ENCODE data around the gene SAP25.
A peak's percentile ranks its signal among the peaks of the same experiment; 100 is the strongest.

The SAP25 gene

GRCh38 chr7:100573691-100574361, at the start of gene SAP25:
Gene SAP25 (minus strand): TSS chr7:100573900. CDS start chr7:100573742, 158 bp downstream.
- DNase-seq (ENCODE audit: low read depth in 2 of 2): no peak

- DNase-seq (ENCODE audit: low read depth in 2 of 2): no peak
Observed at GRCh38 chr7:100621554-100621953, 47.9 kb upstream of the SAP25 start.

GRCh38 chr7:100620804-100621203, 47.1 kb upstream of the SAP25 start:
- DNase-seq (ENCODE audit: low read depth in 2 of 2): no peak

- no peak for DNase-seq (ENCODE audit: low read depth in 2 of 2)
Observed at GRCh38 chr7:100620239-100620638, 46.5 kb upstream of the SAP25 start.

- no peak for DNase-seq (ENCODE audit: low read depth in 2 of 2)
Observed at GRCh38 chr7:100614308-100614861, 40.7 kb upstream of the SAP25 start.

- DNase-seq (ENCODE audit: low read depth in 2 of 2): no peak
Observed at GRCh38 chr7:100613412-100614175, 39.9 kb upstream of the SAP25 start.

GRCh38 chr7:100612730-100613390, 39.2 kb upstream of the SAP25 start:
- DNase-seq (ENCODE audit: low read depth in 2 of 2): no peak

DNA sequence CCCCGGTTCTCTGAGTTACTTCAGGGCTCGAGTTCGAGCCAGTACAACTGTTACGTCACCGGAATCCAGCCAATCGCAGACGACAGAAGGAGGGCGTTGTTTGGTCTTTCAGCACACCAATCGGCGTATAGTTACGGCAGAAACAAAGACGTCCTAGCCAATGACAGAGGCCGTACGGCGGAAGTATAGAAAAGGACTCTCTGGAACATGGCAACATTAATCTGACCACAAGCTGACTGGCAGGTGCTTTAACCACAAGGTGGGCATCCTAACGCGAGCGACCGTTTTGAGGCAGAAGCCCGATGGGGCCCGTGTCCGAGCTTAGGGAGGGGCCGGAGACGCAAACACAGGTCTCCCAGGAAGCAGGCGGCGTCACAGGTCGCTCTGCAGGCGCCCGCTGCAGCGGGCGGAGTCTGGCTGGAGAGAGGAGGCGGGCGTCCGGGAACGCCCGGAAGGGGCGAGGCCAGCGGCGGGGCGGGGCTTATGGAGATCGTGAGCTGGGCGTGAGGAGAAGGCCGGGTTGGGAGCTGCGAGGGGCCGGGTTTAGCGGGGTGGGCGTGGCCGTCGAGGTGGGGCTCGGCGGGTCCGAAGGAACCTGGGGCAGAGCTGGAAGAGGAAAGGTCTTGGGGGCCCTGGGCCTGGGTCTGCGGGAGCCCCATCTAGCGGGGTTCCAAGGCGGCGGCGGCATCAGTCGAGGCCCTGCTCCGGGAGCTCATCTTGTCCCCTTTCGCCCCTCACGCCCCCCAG, 38.5 kb upstream of the SAP25 start, which contains the start of gene MOSPD3:
Gene MOSPD3 (plus strand): TSS at position 558 of the 747 bp plus-strand sequence. CDS start 252 bp downstream, outside the sequence.
- DNase-seq (ENCODE audit: low read depth in 2 of 2): peak; percentile 90 to 97

DNA sequence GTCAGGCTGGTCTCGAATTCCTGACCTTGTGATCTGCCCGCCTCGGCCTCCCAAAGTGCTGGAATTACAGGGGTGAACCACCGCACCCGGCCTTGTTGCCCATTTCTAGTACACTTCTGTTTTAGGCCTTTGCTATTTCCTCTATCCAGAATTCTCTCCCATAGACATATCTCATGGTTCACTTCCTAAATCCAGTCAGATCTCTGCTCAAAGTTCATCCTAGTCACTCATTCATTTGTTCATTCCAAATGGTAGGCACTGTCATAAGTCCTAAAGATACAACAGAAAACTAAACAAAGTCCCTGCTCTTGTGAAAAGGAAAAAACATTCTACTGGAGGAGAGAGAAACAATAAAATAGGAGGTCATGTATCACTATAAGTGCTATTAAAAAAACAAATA, 36.3 kb upstream of the SAP25 start:
- DNase-seq (ENCODE audit: low read depth in 2 of 2): no peak

DNA sequence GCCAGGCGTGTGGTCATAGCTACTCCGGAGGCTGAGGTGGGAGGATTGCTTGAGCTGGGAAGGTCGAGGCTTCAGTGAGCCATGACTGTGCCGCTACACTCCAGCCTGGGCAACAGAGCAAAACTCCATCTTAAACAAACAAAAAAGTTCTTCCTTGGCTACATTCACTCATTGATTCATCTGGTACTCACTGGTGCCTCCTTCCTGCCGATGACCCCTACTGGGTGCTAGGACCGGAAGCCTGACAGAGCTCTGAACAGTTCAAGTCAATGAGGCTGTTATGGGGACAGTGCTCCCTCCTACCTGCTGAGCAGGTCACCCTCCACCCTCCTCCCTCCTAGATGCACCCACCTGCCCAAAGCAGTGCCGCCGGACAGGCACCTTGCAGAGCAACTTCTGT, 33.4 kb upstream of the SAP25 start:
- DNase-seq (ENCODE audit: low read depth in 2 of 2): no peak

GRCh38 chr7:100606313-100606712, 32.6 kb upstream of the SAP25 start:
- no peak for DNase-seq (ENCODE audit: low read depth in 2 of 2)

- peak in 1 of 2 donors; percentile 17 for DNase-seq (ENCODE audit: low read depth in 2 of 2)
Observed at GRCh38 chr7:100604976-100605911, 31.5 kb upstream of the SAP25 start.

- peak in 1 of 2 donors; percentile 46 for DNase-seq (ENCODE audit: low read depth in 2 of 2)
Observed at GRCh38 chr7:100604028-100604975, 30.6 kb upstream of the SAP25 start.

- DNase-seq (ENCODE audit: low read depth in 2 of 2): no peak
Observed at GRCh38 chr7:100603726-100604027, 30.0 kb upstream of the SAP25 start.

DNA sequence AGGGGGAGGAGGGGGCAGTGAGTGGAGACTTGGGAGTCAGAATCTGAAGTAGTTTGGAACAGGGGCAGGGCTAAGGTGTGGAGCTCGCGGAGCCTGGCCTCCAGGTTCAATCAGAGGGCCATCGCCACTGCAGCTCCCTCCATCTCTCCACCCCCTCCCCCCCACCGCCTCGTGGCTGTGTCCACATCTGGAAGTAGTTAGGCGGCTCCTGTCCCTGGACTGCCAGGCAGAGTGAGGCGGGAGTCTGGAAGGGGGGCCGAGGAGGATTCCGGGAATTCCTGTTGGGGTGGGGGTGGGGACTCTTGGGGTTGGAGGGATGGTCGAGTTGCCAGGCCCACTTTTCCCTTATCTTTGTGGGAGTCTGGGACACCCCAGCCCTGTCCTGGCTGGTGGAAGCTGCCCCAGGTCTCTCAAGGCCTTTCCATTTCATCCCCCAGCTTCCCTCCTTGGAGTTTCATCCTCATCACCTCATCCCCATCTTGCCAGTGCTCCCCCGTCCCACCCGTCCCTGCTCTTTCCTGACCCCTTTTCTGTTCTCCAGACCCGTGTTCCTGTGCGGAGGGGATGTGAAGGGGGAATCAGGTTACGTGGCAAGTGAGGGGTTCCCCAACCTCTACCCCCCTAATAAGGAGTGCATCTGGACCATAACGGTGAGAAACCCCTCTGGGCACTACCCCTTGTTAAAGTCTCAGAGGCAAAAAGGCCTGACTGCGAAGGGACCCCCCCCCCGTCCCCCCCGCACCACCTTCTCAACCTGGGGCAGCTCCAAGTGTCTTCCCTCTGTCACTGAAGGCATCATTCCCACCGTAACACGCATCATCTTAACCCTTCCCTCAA, 29.4 kb upstream of the SAP25 start:
- no peak for DNase-seq (ENCODE audit: low read depth in 2 of 2)

GRCh38 chr7:100600730-100601038, 27.0 kb upstream of the SAP25 start:
- no peak for DNase-seq (ENCODE audit: low read depth in 2 of 2)

- no peak for DNase-seq (ENCODE audit: low read depth in 2 of 2)
Observed at GRCh38 chr7:100599911-100600729, 26.4 kb upstream of the SAP25 start.

DNA sequence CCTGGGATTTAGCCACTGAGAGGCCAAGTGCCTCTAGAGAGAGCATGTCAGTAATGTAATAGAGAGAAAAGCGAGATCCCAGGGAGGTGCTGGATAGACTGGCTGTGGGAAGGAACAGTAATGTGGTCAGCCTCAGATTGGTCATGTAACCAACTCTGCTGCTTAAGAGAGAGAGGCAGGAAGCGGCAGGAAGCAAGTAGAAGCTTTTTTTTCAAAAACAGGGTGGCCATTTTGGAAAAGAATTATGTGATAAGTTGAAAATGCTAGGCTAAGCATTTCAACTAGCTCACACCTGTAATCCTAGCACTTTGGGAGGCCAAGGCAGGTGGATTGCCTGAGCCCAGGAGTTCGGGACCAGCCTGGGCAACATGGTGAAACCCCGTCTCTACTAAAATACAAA, 24.7 kb upstream of the SAP25 start:
- DNase-seq (ENCODE audit: low read depth in 2 of 2): no peak

Data from stimulated activated CD4-positive, alpha-beta T cell treated with anti-CD3 and anti-CD28 coated beads, Interleukin-1b, Interleukin-23, amount 100 ng/mL, for 1 hour (primary cell).